NCI-H82 (cell line): ENCODE measurements around the gene TFAP2B.

Experiments
- DNase-seq: peaks from one replicate; lab custom pipeline; 2025; lab: John Stamatoyannopoulos, UW

TFAP2B gene

GRCh38 chr6:50848989-50849795 is 30.5 kb downstream of the TFAP2B start:
- peak; percentile 17 for DNase-seq

GRCh38 chr6:50849796-50850180 is 31.1 kb downstream of the TFAP2B start:
- DNase-seq = peak; percentile 33

GRCh38 chr6:50850223-50851048 is 31.8 kb downstream of the TFAP2B start:
- peak; percentile 49 for DNase-seq

- no peak for DNase-seq
Measured at GRCh38 chr6:50851049-50851845, 32.6 kb downstream of the TFAP2B start.

GRCh38 chr6:50853939-50854338 is 35.3 kb downstream of the TFAP2B start:
- no peak for DNase-seq

DNA sequence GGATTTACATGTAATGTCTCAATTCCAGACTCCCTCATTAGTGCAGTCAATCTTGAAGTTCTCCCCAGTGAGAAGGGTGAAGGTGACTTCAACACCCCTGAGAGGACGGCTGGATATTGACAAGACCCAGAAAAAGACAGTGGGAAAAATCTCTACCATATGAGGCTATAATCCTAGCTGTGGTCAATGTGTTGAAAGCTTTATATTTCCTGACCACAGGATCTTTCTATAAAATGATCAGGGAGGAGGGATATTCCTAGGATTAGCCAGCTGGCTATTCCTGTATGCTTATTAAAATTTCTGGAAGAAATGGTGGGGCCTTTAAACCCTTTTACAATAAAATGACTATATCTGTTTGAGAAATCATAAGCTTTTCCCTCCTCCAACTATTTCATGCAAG is 43.0 kb downstream of the TFAP2B start:
- no peak for DNase-seq

- DNase-seq = no peak
Measured at GRCh38 chr6:50862176-50862575, 43.5 kb downstream of the TFAP2B start.

DNA sequence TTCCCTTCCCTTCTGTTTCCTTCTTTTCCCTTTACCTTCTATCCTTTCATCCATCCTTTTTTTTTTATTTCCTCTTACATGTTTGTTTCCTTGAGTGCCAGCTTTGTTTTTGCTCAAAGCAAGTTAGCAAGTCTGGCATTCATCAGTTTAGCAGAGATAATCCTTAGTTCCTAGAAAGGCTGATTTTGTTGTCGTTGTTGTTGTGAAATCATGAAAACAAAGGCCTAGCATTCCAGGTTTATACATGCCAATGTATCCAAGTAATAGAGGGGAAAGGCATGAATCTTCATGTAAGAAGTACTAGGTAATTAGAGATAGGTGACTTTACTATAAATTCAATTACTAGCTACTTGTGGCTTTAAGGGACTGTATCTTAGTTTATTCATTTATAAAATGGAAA is 45.9 kb downstream of the TFAP2B start:
- DNase-seq = no peak

DNA sequence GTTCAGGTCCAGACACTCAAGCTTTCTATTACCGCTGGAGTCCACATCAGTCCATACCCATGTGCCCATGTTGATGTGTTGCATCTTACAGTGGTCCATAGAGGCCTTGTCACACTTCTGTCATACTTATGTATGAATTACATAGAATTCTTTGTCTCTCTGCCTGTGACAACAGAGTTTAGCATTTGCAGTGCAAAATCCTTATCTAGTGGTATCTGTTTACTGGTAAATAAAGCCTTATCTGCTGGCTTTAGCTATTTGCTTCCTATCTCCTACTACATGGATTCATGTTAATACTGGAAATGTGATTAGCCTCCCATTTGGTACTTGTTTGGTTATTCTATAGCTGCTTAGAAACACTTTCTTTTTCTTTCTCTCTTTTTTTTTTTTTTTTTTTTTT is 49.8 kb downstream of the TFAP2B start:
- DNase-seq = no peak

DNA sequence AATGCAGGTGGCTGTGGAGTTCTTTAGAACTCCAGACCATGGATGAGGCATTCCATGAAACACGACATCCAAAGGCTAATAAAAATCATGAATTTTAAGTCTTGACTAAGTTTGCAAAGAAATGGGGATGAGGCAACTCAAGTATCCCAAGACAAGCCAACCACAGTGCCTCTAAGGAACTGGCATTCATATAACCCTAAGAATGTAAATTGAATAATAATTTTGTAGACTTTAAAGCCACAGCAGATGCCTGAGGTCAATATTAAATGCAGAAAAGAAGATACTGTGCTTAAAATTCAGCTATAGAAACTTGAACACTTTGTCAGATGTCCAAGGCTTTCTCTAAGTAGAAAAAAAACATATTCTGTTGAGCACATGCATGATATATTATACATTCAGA is 54.5 kb downstream of the TFAP2B start:
- no peak for DNase-seq

GRCh38 chr6:50884364-50884763 is 65.7 kb downstream of the TFAP2B start:
- no peak for DNase-seq

- no peak for DNase-seq
Measured at GRCh38 chr6:50887112-50887511, 68.4 kb downstream of the TFAP2B start.

DNA sequence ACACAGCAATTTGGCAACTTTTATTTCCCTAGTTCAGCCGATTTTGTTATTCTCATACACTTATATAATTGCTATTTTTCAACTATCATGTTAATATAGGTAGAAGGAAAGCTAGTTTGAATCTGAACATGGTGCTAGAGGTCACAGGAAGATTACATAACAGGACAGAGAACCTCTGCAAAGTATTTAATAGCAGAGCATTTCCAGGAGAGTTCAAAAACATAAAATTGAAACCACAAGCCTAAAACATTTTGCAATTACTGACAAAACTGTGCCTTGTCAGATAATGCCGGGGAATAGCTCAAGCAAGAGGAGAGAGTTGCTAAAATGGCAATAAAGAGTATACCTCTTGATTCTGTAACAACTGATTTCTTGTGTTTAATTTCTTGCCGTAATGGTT is 70.8 kb downstream of the TFAP2B start:
- no peak for DNase-seq

DNA sequence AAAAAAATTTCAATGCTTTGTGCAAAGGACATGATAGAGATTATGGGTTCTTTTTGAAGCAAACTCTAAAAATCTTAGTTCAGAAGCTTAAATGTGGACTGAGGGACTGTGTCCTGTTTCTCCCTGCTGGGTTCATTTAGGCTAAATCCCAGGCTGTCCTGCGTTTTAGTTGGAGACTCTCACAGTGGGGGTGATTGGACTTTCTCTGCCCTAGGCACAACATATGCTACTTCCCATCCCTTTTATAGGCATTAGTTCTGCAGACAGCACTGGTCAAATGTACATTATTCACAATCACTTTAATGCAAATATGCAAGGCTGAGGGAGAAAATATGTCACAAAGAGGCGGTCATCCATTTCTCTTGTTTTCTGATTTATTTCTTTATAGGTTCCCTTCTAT is 71.3 kb downstream of the TFAP2B start:
- no peak for DNase-seq

- no peak for DNase-seq
Measured at GRCh38 chr6:50890579-50890978, 71.9 kb downstream of the TFAP2B start.

- no peak for DNase-seq
Measured at GRCh38 chr6:50891290-50891689, 72.6 kb downstream of the TFAP2B start.
